SK-N-SH treated with all-trans-retinoic acid at 6 μM for 48 hours (cell line): Measurements from ENCODE around the gene FBXO38.

ENCODE experiments used
- ATAC-seq: fragments of 200-7000 bp; cut with Tn5 transposase; 3 replicates; pipeline ENCODE4 v1.9.1; 2020; ENCODE audit warnings: mild to moderate bottlenecking, moderate library complexity
- ARNTL ChIP-seq: fragments of 450-650 bp; formaldehyde crosslinking; IDR thresholded peaks from 2 replicates; pipeline ENCODE4 v1.5.0; 2020; ENCODE audit warnings: low read depth, mild to moderate bottlenecking, moderate library complexity, borderline replicate concordance
- BACH2 ChIP-seq: fragments of 250-450 bp; sonication (Bioruptor Pico); IDR thresholded peaks from 2 replicates; pipeline ENCODE4 v1.9.0; 2021; ENCODE audit warnings: mild to moderate bottlenecking, borderline replicate concordance
- ESRRG ChIP-seq: fragments of 250-450 bp; sonication (Bioruptor Pico); IDR thresholded peaks from 2 replicates; pipeline ENCODE4 v1.6.1; 2021; ENCODE audit warnings: mild to moderate bottlenecking
- GLIS3 ChIP-seq: fragments of 250-450 bp; sonication (Bioruptor Pico); IDR thresholded peaks from 2 replicates; pipeline ENCODE4 v1.5.0; 2020; ENCODE audit warnings: mild to moderate bottlenecking, moderate library complexity
- ISL1 ChIP-seq: fragments of 250-450 bp; sonication (Bioruptor Pico); IDR thresholded peaks from 2 replicates; pipeline ENCODE4 v2.1.2; 2022; ENCODE audit warnings: mild to moderate bottlenecking, moderate library complexity
- OSR1 ChIP-seq: fragments of 250-450 bp; sonication (Bioruptor Pico); IDR thresholded peaks from 2 replicates; pipeline ENCODE4 v1.8.0; 2022; ENCODE audit warnings: moderate library complexity, mild to moderate bottlenecking, inconsistent platforms
- PPARA ChIP-seq: fragments of 250-450 bp; sonication (Bioruptor Pico); IDR thresholded peaks from 2 replicates; pipeline ENCODE4 v1.5.0; 2020; ENCODE audit warnings: mild to moderate bottlenecking, borderline replicate concordance
- RARB ChIP-seq: fragments of 250-450 bp; sonication (Bioruptor Pico); IDR thresholded peaks from 2 replicates; pipeline ENCODE4 v1.8.0; 2021; ENCODE audit warnings: mild to moderate bottlenecking, moderate library complexity
- SNAI2 ChIP-seq: fragments of 250-450 bp; sonication (Bioruptor Pico); IDR thresholded peaks from 2 replicates; pipeline ENCODE4 v1.5.0; 2020; ENCODE audit warnings: mild to moderate bottlenecking, moderate library complexity
- TCF4 ChIP-seq: fragments of 250-450 bp; sonication (Bioruptor Pico); IDR thresholded peaks from 2 replicates; pipeline ENCODE4 v1.8.0; 2021; ENCODE audit warnings: mild to moderate bottlenecking, moderate library complexity, borderline replicate concordance
- TOX ChIP-seq: fragments of 250-450 bp; sonication (Bioruptor Pico); IDR thresholded peaks from 2 replicates; pipeline ENCODE4 v1.8.0; 2021; ENCODE audit warnings: mild to moderate bottlenecking, moderate library complexity, borderline replicate concordance
- ZC3H10 ChIP-seq: fragments of 250-450 bp; sonication (Bioruptor Pico); IDR thresholded peaks from 2 replicates; pipeline ENCODE4 v1.5.1; 2021; ENCODE audit warnings: mild to moderate bottlenecking, moderate library complexity
- ZFP3 ChIP-seq: fragments of 250-450 bp; sonication (Bioruptor Pico); IDR thresholded peaks from 2 replicates; pipeline ENCODE4 v1.5.0; 2020; ENCODE audit warnings: mild to moderate bottlenecking, moderate library complexity
- ZNF565 ChIP-seq: fragments of 450-650 bp; formaldehyde crosslinking; conservative IDR thresholded peaks from 2 replicates; pipeline ENCODE4 v1.5.0; 2020; ENCODE audit warnings: low read depth, mild to moderate bottlenecking, moderate library complexity
- ZNF8 ChIP-seq: fragments of 450-650 bp; formaldehyde crosslinking; IDR thresholded peaks from 2 replicates; pipeline ENCODE4 v1.5.0; 2020; ENCODE audit warnings: mild to moderate bottlenecking, moderate library complexity
- TF ChIP-seq, protein P1 (sequence below): fragments of 250-450 bp; sonication (Bioruptor Pico); IDR thresholded peaks from 2 replicates; pipeline ENCODE4 v1.8.0; 2020; ENCODE audit warnings: mild to moderate bottlenecking, moderate library complexity, borderline replicate concordance
- TF ChIP-seq, protein P2 (sequence below): fragments of 250-450 bp; sonication (Bioruptor Pico); IDR thresholded peaks from 2 replicates; pipeline ENCODE4 v1.5.0; 2020; ENCODE audit warnings: mild to moderate bottlenecking, moderate library complexity
- TF ChIP-seq, protein P3 (sequence below): fragments of 250-450 bp; sonication (Bioruptor Pico); IDR thresholded peaks from 2 replicates; pipeline ENCODE4 v1.5.1; 2021; ENCODE audit warnings: mild to moderate bottlenecking, moderate library complexity
- TF ChIP-seq, protein P4 (sequence below): fragments of 250-450 bp; sonication (Bioruptor Pico); IDR thresholded peaks from 2 replicates; pipeline ENCODE4 v1.8.0; 2021; ENCODE audit warnings: low read depth, mild to moderate bottlenecking, moderate library complexity, borderline replicate concordance
- TF ChIP-seq, protein P5 (sequence below): fragments of 250-450 bp; sonication (Bioruptor Pico); IDR thresholded peaks from 2 replicates; pipeline ENCODE4 v1.5.1; 2020; ENCODE audit warnings: low read depth, mild to moderate bottlenecking, moderate library complexity

Gene FBXO38

DNA sequence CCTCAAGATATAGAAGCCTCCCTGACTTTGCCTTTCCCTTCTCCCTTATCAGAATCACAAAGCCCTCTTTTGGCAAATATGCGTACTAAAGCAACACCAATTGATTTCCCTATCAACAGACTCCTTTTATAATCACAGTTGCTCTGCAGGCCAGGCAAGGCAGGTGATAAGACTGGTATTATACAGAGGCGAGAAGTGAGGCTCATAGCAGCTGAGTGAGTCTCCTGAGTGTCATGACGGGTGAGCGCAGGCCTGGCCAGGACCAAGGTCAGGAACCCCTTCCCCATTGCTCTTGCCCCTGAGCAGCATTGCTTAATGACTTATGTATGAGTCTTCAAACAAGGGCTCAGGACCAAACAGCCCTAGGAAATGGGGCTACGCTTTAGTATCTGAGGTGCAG, 70.8 kb downstream of the FBXO38 start:
- TF ChIP-seq, protein P1, sequence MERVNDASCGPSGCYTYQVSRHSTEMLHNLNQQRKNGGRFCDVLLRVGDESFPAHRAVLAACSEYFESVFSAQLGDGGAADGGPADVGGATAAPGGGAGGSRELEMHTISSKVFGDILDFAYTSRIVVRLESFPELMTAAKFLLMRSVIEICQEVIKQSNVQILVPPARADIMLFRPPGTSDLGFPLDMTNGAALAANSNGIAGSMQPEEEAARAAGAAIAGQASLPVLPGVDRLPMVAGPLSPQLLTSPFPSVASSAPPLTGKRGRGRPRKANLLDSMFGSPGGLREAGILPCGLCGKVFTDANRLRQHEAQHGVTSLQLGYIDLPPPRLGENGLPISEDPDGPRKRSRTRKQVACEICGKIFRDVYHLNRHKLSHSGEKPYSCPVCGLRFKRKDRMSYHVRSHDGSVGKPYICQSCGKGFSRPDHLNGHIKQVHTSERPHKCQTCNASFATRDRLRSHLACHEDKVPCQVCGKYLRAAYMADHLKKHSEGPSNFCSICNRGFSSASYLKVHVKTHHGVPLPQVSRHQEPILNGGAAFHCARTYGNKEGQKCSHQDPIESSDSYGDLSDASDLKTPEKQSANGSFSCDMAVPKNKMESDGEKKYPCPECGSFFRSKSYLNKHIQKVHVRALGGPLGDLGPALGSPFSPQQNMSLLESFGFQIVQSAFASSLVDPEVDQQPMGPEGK = no peak
- TF ChIP-seq BACH2 (CRISPR knock-in tag) (no peak), RARB (CRISPR knock-in tag) (no peak), ZC3H10 (CRISPR knock-in tag) (no peak), PPARA (CRISPR knock-in tag) (no peak), ZNF565 (CRISPR knock-in tag) (no peak), ARNTL (CRISPR knock-in tag) (no peak), TCF4 (CRISPR knock-in tag) (no peak), SNAI2 (CRISPR knock-in tag) (no peak), ESRRG (CRISPR knock-in tag) (no peak)
- TF ChIP-seq, protein P2, sequence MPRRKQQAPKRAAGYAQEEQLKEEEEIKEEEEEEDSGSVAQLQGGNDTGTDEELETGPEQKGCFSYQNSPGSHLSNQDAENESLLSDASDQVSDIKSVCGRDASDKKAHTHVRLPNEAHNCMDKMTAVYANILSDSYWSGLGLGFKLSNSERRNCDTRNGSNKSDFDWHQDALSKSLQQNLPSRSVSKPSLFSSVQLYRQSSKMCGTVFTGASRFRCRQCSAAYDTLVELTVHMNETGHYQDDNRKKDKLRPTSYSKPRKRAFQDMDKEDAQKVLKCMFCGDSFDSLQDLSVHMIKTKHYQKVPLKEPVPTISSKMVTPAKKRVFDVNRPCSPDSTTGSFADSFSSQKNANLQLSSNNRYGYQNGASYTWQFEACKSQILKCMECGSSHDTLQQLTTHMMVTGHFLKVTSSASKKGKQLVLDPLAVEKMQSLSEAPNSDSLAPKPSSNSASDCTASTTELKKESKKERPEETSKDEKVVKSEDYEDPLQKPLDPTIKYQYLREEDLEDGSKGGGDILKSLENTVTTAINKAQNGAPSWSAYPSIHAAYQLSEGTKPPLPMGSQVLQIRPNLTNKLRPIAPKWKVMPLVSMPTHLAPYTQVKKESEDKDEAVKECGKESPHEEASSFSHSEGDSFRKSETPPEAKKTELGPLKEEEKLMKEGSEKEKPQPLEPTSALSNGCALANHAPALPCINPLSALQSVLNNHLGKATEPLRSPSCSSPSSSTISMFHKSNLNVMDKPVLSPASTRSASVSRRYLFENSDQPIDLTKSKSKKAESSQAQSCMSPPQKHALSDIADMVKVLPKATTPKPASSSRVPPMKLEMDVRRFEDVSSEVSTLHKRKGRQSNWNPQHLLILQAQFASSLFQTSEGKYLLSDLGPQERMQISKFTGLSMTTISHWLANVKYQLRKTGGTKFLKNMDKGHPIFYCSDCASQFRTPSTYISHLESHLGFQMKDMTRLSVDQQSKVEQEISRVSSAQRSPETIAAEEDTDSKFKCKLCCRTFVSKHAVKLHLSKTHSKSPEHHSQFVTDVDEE (CRISPR knock-in tag) = no peak
- TF ChIP-seq, protein P3, sequence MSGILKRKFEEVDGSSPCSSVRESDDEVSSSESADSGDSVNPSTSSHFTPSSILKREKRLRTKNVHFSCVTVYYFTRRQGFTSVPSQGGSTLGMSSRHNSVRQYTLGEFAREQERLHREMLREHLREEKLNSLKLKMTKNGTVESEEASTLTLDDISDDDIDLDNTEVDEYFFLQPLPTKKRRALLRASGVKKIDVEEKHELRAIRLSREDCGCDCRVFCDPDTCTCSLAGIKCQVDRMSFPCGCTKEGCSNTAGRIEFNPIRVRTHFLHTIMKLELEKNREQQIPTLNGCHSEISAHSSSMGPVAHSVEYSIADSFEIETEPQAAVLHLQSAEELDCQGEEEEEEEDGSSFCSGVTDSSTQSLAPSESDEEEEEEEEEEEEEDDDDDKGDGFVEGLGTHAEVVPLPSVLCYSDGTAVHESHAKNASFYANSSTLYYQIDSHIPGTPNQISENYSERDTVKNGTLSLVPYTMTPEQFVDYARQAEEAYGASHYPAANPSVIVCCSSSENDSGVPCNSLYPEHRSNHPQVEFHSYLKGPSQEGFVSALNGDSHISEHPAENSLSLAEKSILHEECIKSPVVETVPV (CRISPR knock-in tag) = no peak
- no peak for ATAC-seq

DNA sequence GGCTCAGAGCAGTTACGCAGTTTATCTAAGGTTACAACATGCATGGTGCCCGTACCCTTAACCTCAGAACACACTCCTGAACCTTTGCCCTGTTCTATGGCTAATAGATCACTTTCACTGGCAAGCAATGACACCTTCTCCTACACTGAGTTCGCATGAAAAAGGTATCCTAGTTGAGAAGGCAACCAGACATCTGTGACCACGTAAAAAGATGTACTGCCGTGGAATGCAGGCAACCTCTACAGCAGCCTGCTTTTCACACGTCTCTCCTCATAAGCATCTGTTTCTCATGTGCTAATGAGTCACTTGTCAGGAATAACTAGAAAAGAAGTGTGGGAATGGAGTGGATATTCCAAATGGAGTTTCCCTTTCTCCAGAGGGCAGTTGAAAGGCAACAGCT, 71.4 kb downstream of the FBXO38 start:
- no peak for ATAC-seq
- TF ChIP-seq, protein P4, sequence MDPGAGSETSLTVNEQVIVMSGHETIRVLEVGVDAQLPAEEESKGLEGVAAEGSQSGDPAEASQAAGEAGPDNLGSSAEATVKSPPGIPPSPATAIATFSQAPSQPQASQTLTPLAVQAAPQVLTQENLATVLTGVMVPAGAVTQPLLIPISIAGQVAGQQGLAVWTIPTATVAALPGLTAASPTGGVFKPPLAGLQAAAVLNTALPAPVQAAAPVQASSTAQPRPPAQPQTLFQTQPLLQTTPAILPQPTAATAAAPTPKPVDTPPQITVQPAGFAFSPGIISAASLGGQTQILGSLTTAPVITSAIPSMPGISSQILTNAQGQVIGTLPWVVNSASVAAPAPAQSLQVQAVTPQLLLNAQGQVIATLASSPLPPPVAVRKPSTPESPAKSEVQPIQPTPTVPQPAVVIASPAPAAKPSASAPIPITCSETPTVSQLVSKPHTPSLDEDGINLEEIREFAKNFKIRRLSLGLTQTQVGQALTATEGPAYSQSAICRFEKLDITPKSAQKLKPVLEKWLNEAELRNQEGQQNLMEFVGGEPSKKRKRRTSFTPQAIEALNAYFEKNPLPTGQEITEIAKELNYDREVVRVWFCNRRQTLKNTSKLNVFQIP (CRISPR knock-in tag) = no peak
- TF ChIP-seq ZNF8 (CRISPR knock-in tag) = no peak
- no peak for TF ChIP-seq ZNF565 (CRISPR knock-in tag)
- no peak for TF ChIP-seq TOX (CRISPR knock-in tag)
- TF ChIP-seq ESRRG (CRISPR knock-in tag) = no peak
- TF ChIP-seq ISL1 (CRISPR knock-in tag) = no peak
- no peak for TF ChIP-seq OSR1 (CRISPR knock-in tag)
- no peak for TF ChIP-seq TCF4 (CRISPR knock-in tag)
- no peak for TF ChIP-seq ARNTL (CRISPR knock-in tag)
- TF ChIP-seq, protein P3 (CRISPR knock-in tag) = no peak
- no peak for TF ChIP-seq GLIS3 (CRISPR knock-in tag)
- no peak for TF ChIP-seq ZFP3 (CRISPR knock-in tag)
- TF ChIP-seq PPARA (CRISPR knock-in tag) = no peak
- TF ChIP-seq, protein P2 (CRISPR knock-in tag) = no peak
- TF ChIP-seq, protein P5, sequence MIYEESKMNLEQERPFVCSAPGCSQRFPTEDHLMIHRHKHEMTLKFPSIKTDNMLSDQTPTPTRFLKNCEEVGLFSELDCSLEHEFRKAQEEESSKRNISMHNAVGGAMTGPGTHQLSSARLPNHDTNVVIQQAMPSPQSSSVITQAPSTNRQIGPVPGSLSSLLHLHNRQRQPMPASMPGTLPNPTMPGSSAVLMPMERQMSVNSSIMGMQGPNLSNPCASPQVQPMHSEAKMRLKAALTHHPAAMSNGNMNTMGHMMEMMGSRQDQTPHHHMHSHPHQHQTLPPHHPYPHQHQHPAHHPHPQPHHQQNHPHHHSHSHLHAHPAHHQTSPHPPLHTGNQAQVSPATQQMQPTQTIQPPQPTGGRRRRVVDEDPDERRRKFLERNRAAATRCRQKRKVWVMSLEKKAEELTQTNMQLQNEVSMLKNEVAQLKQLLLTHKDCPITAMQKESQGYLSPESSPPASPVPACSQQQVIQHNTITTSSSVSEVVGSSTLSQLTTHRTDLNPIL (CRISPR knock-in tag) = no peak
- no peak for TF ChIP-seq RARB (CRISPR knock-in tag)
- no peak for TF ChIP-seq ZC3H10 (CRISPR knock-in tag)
- TF ChIP-seq, all 23 proteins: peak for 0
